Thyroid gland (tissue), 4 donors: Measurements from ENCODE around the gene RAB40C. TPM values are rescaled to one million over a fixed set of nuclear protein-coding genes. Genes with fewer than 3 reads are reported as not detected.

ENCODE experiments used
- DNase-seq, 2 donors: peaks; one replicate each; pipeline ENCODE4 v3.0.0-alpha.2; 2019
- H3K27ac ChIP-seq, 3 donors: fragments of 200-600 bp; sonication (generic); 1 replicate in 2 of 3; 2 replicates in 1 of 3; pipeline ENCODE4 v1.5.1; 2016 to 2019; ENCODE audit warnings: mild to moderate bottlenecking in 1 of 3, moderate library complexity in 1 of 3
- H3K27me3 ChIP-seq: fragments of 200-600 bp; sonication (generic); one replicate; pipeline ENCODE4 v1.5.1; 2019
- H3K36me3 ChIP-seq, 2 donors: fragments of 200-600 bp; sonication (generic); one replicate each; pipeline ENCODE4 v1.5.1; 2016 to 2019
- H3K4me1 ChIP-seq, 2 donors: fragments of 200-600 bp; sonication (generic); one replicate each; pipeline ENCODE4 v1.5.1; 2017 to 2019
- H3K4me3 ChIP-seq, 3 donors: fragments of 200-600 bp; sonication (generic); replicated peaks in 1 of 3; 1 replicate in 2 of 3; 2 replicates in 1 of 3; pipeline ENCODE4 v1.5.1; 2016; ENCODE audit warnings: mild to moderate bottlenecking in 1 of 3
- H3K9me3 ChIP-seq: fragments of 200-600 bp; sonication (generic); one replicate; pipeline ENCODE4 v1.5.1; 2017
- POLR2A ChIP-seq, 2 donors: fragments of 450-650 bp; IDR thresholded peaks; one replicate each; pipeline ENCODE4 v1.6.1; 2017; ENCODE audit warnings: antibody characterized with exemption in 2 of 2, mild to moderate bottlenecking in 2 of 2, moderate library complexity in 1 of 2
- WGBS, 2 donors: methylation state at CpG; one replicate each; pipeline ENCODE4 v1.1.5; 2017; 5-methylcytosine and 5-hydroxymethylcytosine counted together
- intact Hi-C: fragments of 100-400 bp; cut with DNase I; formaldehyde crosslinking; loops from one replicate; pipeline ENCODE4 v1.15.1; 2023
- total RNA-seq, 4 donors: library from RNA; depleted of rRNA; stranded (reverse); fragments of >200 nt; gene quantifications; one replicate each; pipeline ENCODE4 v1.2.3, GENCODE V29; 2016
- TF ChIP-seq, protein P1 (sequence below), 6 experiments: fragments of 200-600 bp in 3 of 6; fragments of 450-650 bp in 3 of 6; sonication (generic) in 3 of 6; IDR thresholded peaks; one replicate each; pipeline ENCODE4 v1.5.1; 2016 to 2019; ENCODE audit warnings: antibody characterized with exemption in 6 of 6, mild to moderate bottlenecking in 2 of 6, inconsistent platforms in 1 of 6, moderate library complexity in 1 of 6

RAB40C gene
- total RNA-seq, 4 donors from 2014 or later = 17.7 to 24.4 (median 18.4) TPM

DNA sequence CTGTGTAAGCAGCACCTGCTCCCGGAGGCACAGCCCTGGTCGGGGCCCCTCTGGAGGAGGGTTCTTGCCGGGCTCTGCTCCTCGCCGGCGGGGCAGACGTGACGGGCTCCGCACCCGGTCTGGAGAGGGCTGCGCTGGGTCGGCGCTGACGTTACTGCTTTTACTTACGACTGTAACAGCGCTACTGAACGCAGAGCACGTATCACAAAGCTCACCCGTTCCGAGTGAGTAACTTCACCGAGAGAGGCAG, 1.3 kb upstream of the RAB40C start:
- H3K27ac ChIP-seq = peak overlapping the region; percentile 89 to 97 (median 92)
- no peaks in the 10 kb centered on the region for H3K36me3 ChIP-seq
- peak; percentile 55 to 61 for DNase-seq
- peaks cover 37 to 50% of the 10 kb centered on the region in 2 donors for H3K4me1 ChIP-seq
- TF ChIP-seq POLR2A (IDR thresholded peaks at IDR 0.05) = no peak
- TF ChIP-seq, protein P1, sequence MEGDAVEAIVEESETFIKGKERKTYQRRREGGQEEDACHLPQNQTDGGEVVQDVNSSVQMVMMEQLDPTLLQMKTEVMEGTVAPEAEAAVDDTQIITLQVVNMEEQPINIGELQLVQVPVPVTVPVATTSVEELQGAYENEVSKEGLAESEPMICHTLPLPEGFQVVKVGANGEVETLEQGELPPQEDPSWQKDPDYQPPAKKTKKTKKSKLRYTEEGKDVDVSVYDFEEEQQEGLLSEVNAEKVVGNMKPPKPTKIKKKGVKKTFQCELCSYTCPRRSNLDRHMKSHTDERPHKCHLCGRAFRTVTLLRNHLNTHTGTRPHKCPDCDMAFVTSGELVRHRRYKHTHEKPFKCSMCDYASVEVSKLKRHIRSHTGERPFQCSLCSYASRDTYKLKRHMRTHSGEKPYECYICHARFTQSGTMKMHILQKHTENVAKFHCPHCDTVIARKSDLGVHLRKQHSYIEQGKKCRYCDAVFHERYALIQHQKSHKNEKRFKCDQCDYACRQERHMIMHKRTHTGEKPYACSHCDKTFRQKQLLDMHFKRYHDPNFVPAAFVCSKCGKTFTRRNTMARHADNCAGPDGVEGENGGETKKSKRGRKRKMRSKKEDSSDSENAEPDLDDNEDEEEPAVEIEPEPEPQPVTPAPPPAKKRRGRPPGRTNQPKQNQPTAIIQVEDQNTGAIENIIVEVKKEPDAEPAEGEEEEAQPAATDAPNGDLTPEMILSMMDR (IDR thresholded peaks at IDR 0.05) = no peak
- intact Hi-C loops = no loop called here
- H3K27me3 ChIP-seq = no peaks in the 10 kb centered on the region
- no CpG with 5 or more reads among the region's 21 CpGs for WGBS, 2 donors
- no peaks in the 10 kb centered on the region for H3K9me3 ChIP-seq
- peak overlapping the region; percentile 20 to 98 (median 57) for H3K4me3 ChIP-seq

DNA sequence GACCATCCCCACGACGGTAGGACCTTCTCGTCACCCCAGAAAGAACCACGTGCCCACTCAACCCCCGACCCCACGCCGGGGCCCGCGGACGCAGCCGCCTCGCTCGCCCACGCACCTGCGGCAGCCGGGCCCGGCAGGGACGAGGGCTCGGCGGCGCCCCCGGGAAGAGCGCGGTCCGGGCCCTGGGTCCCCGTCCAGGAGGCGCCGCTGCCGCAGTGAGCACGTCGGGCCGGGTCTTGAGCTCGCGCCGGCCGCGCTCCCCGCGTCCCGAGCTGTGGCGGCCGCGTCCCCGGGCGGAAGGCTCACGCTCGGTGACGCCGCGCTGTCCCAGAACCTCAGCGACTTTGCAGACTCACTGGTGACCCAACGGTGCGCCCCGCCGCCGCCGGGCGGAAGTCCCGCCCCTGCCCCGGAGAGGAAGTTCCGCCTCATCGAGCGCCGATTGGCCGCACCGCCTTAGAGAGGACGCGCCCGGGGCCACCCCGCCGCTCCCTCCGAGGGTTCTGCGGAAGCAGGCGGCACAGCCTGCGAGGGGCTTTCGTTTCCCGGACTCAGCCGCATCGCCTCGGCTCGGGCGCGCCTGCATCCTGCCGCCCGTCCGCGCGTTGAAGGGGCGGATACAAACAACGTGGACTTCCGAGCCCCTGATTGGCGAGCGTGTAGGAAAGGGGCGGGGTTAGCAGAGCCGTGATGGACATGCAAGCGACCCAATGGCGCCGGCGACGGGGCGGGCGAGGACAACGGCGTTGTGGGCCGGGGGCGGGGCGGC, 793 bp upstream of the RAB40C start:
- Histone ChIP-seq H3K4me3 (peak overlapping the region; percentile 20 to 98 (median 57)), H3K4me1 (peaks cover 42 to 56% of the 10 kb centered on the region in 2 donors), H3K36me3 (no peaks in the 10 kb centered on the region), H3K9me3 (no peaks in the 10 kb centered on the region), H3K27ac (peak overlapping the region; percentile 89 to 97 (median 92)), H3K27me3 (no peaks in the 10 kb centered on the region)
- intact Hi-C loops = no loop called here
- peak; percentile 97 to 98 for DNase-seq
- TF ChIP-seq, protein P1 (IDR thresholded peaks at IDR 0.05) = peak in 2 of 6 experiments; percentile 7 to 9
- peak in 1 of 2 donors; percentile 87 for TF ChIP-seq POLR2A (IDR thresholded peaks at IDR 0.05)
- 1% methylated on average over 14 to 20 of the region's 107 CpGs for WGBS, 2 donors

DNA sequence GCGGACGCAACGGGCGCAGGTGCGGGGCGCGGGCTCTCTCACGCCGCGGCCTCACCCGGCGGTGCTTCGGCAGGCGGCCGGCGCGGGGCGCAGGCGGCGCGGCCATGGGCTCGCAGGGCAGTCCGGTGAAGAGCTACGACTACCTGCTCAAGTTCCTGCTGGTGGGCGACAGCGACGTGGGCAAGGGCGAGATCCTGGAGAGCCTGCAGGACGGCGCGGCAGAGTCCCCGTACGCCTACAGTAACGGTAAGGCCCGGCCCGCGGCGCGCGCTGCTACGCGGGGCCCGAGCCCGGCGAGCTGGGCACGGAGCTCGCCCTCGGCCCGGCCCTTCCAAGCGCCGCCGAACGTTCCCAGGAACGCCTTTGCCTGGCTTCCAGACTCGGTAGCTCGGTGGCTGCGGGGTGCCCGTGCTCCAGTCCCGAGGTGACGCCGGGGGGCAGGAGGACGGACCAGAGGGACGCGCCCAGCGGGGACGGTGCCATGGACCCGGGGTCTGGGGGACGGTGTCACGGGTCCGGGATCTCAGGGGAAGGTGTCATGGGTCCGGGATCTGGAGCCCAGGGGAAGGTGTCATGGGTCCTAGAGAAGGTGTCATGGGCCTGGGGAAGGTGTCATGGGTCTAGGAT, 435 bp downstream of the RAB40C start:
- WGBS, 2 donors = 0 to 1% methylated on average over 5 to 23 of the region's 71 CpGs
- intact Hi-C loops = loop anchor here (5.0 kb wide), 1 partner anchor 42 kb away; the partner anchor contains the start of gene WFIKKN1
- DNase-seq = peak; percentile 46 to 47
- no peak for TF ChIP-seq POLR2A (IDR thresholded peaks at IDR 0.05)
- TF ChIP-seq, protein P1 (IDR thresholded peaks at IDR 0.05) = no peak
- H3K27ac ChIP-seq = peak overlapping the region in 2 of 3 donors; percentile 43 to 61
- H3K9me3 ChIP-seq = no peaks in the 10 kb centered on the region
- peak overlapping the region; percentile 85 to 95 (median 94) for H3K4me3 ChIP-seq
- no peaks in the 10 kb centered on the region for H3K36me3 ChIP-seq
- H3K4me1 ChIP-seq = peaks cover 45 to 66% of the 10 kb centered on the region in 2 donors
- H3K27me3 ChIP-seq = no peaks in the 10 kb centered on the region

DNA sequence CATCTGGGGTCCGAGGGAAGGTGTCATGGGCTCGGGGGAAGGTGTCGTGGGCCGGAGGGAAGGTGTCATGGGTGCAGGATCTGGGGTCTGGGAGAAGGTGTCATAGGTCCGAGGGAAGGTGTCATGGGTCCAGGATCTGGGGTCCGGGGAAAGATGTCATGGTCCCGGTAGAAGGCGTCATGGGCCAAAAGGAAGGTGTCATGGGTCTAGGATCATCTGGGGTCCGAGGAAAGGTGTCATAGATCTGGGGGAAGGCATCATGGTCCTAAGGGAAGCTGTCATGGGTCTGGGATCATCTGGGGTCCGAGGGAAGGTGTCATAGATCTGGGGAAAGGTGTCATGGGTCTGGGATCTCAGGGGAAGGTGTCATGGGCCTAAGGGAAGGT, 942 bp downstream of the RAB40C start:
- no peaks in the 10 kb centered on the region for H3K36me3 ChIP-seq
- WGBS, 2 donors = 56 to 59% methylated on average over 10 of the region's 10 CpGs
- intact Hi-C loops = loop anchor here (5.0 kb wide), 1 partner anchor 41 kb away; the partner anchor contains the start of gene WFIKKN1

More for the DNA sequence above, 942 bp downstream of the RAB40C start:
- no peak for DNase-seq
- Histone ChIP-seq H3K27me3 (no peaks in the 10 kb centered on the region), H3K27ac (peak overlapping the region in 1 of 3 donors; percentile 43), H3K4me1 (peaks cover 45 to 62% of the 10 kb centered on the region in 2 donors), H3K9me3 (no peaks in the 10 kb centered on the region), H3K4me3 (peak overlapping the region; percentile 85 to 95 (median 94))
- TF ChIP-seq, protein P1 (IDR thresholded peaks at IDR 0.05) = no peak
- TF ChIP-seq POLR2A (IDR thresholded peaks at IDR 0.05) = no peak
